ENCODE data around the gene SOCS2. TPM values are rescaled to one million over a fixed set of nuclear protein-coding genes. Genes with fewer than 3 reads are reported as not detected.

SOCS2 gene
- total RNA-seq, 4 donors from 2014 or later: 33.4 to 113 (median 35.1) TPM

GRCh38 chr12:93597608-93598007, 25.1 kb downstream of the SOCS2 start:
- no peaks in the 10 kb centered on the region for H3K27me3 ChIP-seq
- H3K4me1 ChIP-seq: no peaks in the 10 kb centered on the region
- no peak for DNase-seq
- no peak for TF ChIP-seq POLR2A (IDR thresholded peaks at IDR 0.05)
- no peak for TF ChIP-seq CTCF (IDR thresholded peaks at IDR 0.05)
- no peak overlapping the region for H3K4me3 ChIP-seq
- no peaks in the 10 kb centered on the region for H3K9me3 ChIP-seq
- H3K27ac ChIP-seq: no peak overlapping the region
- no peaks in the 10 kb centered on the region for H3K36me3 ChIP-seq

- TF ChIP-seq POLR2A (IDR thresholded peaks at IDR 0.05) (no peak), CTCF (IDR thresholded peaks at IDR 0.05) (no peak)
- no peak overlapping the region for H3K4me3 ChIP-seq
- no peaks in the 10 kb centered on the region for H3K36me3 ChIP-seq
- no peaks in the 10 kb centered on the region for H3K4me1 ChIP-seq
- no peak overlapping the region for H3K27ac ChIP-seq
- no peaks in the 10 kb centered on the region for H3K9me3 ChIP-seq
- H3K27me3 ChIP-seq: no peaks in the 10 kb centered on the region
- DNase-seq: no peak
Observed at GRCh38 chr12:93599192-93599591, 26.7 kb downstream of the SOCS2 start.

- no peaks in the 10 kb centered on the region for H3K4me1 ChIP-seq
- no peak for TF ChIP-seq CTCF (IDR thresholded peaks at IDR 0.05)
- TF ChIP-seq POLR2A (IDR thresholded peaks at IDR 0.05): no peak
Observed at GRCh38 chr12:93601591-93601990, 29.1 kb downstream of the SOCS2 start.

GRCh38 chr12:93602897-93603668, 30.6 kb downstream of the SOCS2 start:
- TF ChIP-seq POLR2A (IDR thresholded peaks at IDR 0.05): no peak
- TF ChIP-seq CTCF (IDR thresholded peaks at IDR 0.05): no peak
- no peaks in the 10 kb centered on the region for H3K36me3 ChIP-seq
- peak overlapping the region in 2 of 4 donors; percentile 31 to 33 for H3K27ac ChIP-seq
- no peak for DNase-seq
- no peaks in the 10 kb centered on the region for H3K27me3 ChIP-seq
- no peaks in the 10 kb centered on the region for H3K9me3 ChIP-seq
- no peaks in the 10 kb centered on the region for H3K4me1 ChIP-seq
- no peak overlapping the region for H3K4me3 ChIP-seq

More at GRCh38 chr12:93601591-93601990, 29.1 kb downstream of the SOCS2 start:
- Histone ChIP-seq H3K36me3 (no peaks in the 10 kb centered on the region), H3K9me3 (no peaks in the 10 kb centered on the region), H3K4me3 (no peak overlapping the region), H3K27ac (no peak overlapping the region), H3K27me3 (no peaks in the 10 kb centered on the region)
- no peak for DNase-seq

GRCh38 chr12:93603762-93604161, 31.3 kb downstream of the SOCS2 start:
- Histone ChIP-seq H3K4me3 (no peak overlapping the region), H3K9me3 (no peaks in the 10 kb centered on the region), H3K27ac (no peak overlapping the region), H3K4me1 (no peaks in the 10 kb centered on the region), H3K36me3 (no peaks in the 10 kb centered on the region), H3K27me3 (no peaks in the 10 kb centered on the region)
- DNase-seq: no peak
- no peak for TF ChIP-seq POLR2A (IDR thresholded peaks at IDR 0.05)
- no peak for TF ChIP-seq CTCF (IDR thresholded peaks at IDR 0.05)
